K562 (cell line): Measurements from ENCODE around the gene GIPC3. TPM values are rescaled to one million over a fixed set of nuclear protein-coding genes. Genes with fewer than 3 reads are reported as not detected.

Source experiments
- ATAC-seq: fragments of 200-7000 bp; cut with Tn5 transposase; 3 replicates; pipeline ENCODE4 v1.9.1; 2020; ENCODE audit warnings: moderate library complexity
- BruUV-seq: library from RNA; stranded (reverse); fragments of 400-500 nt; replicated peaks from 2 replicates; lab custom pipeline; 2021; lab: Mats Ljungman, UMichigan
- CTCF ChIA-PET: fragments of 300-600 bp; formaldehyde crosslinking; extraction: SDS; loops from one replicate; lab custom pipeline; 2021; ENCODE audit warnings: low intra/inter-chr PET ratio; lab: Yijun Ruan, JAX
- POLR2A ChIA-PET: fragments of 300-600, 350-650 bp; sonication (Branson Sonifier 250); formaldehyde crosslinking; extraction: SDS; loops from one replicate; lab custom pipeline; 2021; ENCODE audit warnings: antibody characterized with exemption, inconsistent platforms; lab: Yijun Ruan, JAX
- DNase-seq, 4 experiments: peaks; one replicate each; pipeline versions ENCODE4 v3.0.0 to v3.0.0-alpha.2; 2011 to 2018; ENCODE audit warnings: low spot score in 3 of 4, mixed read lengths in 3 of 4; ENCODE audit errors: extremely low read depth in 1 of 4
- FAIRE-seq: peaks from 2 replicates; lab custom pipeline; 2011; peaks lifted over from hg19 to GRCh38; lab: Jason Lieb, UNC
- H2AFZ ChIP-seq: 2 replicates; pipeline ENCODE4 v1.6.0; 2011; ENCODE audit warnings: low read depth, low read length, control low read depth, inconsistent platforms
- H3K27ac ChIP-seq: fragments of 200-600 bp; 3 replicates; pipeline ENCODE4 v1.8.0; 2011; ENCODE audit warnings: low read depth, mild to moderate bottlenecking, control low read depth, inconsistent platforms, low read length, moderate library complexity, mixed read lengths; ENCODE audit errors: extremely low read depth
- H3K27me3 ChIP-seq, 2 experiments: fragments of 300-600 bp in 1 of 2; 2 replicates in 1 of 2; 3 replicates in 1 of 2; pipeline versions ENCODE4 v1.6.0 to v1.8.0; 2011; ENCODE audit warnings: inconsistent platforms in 2 of 2, low read length in 2 of 2, mild to moderate bottlenecking in 1 of 2, mixed read lengths in 1 of 2, moderate library complexity in 1 of 2; ENCODE audit not compliant: control insufficient read depth in 2 of 2, insufficient read depth in 2 of 2
- H3K36me3 ChIP-seq: fragments of 300-600 bp; 3 replicates; pipeline ENCODE4 v1.8.0; 2011; ENCODE audit warnings: mild to moderate bottlenecking, low read length, inconsistent platforms; ENCODE audit not compliant: control insufficient read depth, insufficient read depth
- H3K4me1 ChIP-seq, 2 experiments: fragments of 200-600 bp in 1 of 2; replicated peaks in 1 of 2; 2 replicates in 1 of 2; 3 replicates in 1 of 2; pipeline versions ENCODE4 v1.5.1 to v1.8.0; 2011; ENCODE audit warnings: inconsistent platforms in 2 of 2, low read length in 2 of 2, mild to moderate bottlenecking in 1 of 2, mixed read lengths in 1 of 2, moderate library complexity in 1 of 2; ENCODE audit not compliant: control insufficient read depth in 2 of 2, insufficient read depth in 2 of 2
- H3K4me2 ChIP-seq: 2 replicates; pipeline ENCODE4 v1.6.1; 2011; ENCODE audit warnings: low read length, control low read depth, inconsistent platforms, mixed read lengths; ENCODE audit not compliant: insufficient read depth
- H3K4me3 ChIP-seq: fragments of 200-600 bp; sonication (generic), shearing (Covaris generic); 2 replicates; pipeline ENCODE4 v1.5.1; 2016; ENCODE audit warnings: control low read depth, inconsistent platforms
- H3K79me2 ChIP-seq: fragments of 200-600 bp; 3 replicates; pipeline ENCODE4 v1.8.0; 2011; ENCODE audit warnings: low read length, inconsistent platforms; ENCODE audit not compliant: control insufficient read depth, insufficient read depth
- H3K9ac ChIP-seq, 2 experiments: 2 replicates each; pipeline versions ENCODE4 v1.6.0 to v1.6.1; 2011; ENCODE audit warnings: low read depth in 2 of 2, low read length in 2 of 2, control low read depth in 1 of 2, inconsistent platforms in 1 of 2, mild to moderate bottlenecking in 1 of 2, mixed read lengths in 1 of 2; ENCODE audit not compliant: insufficient read depth in 1 of 2
- H3K9me1 ChIP-seq: one replicate; pipeline ENCODE4 v1.6.0; 2011; ENCODE audit warnings: inconsistent platforms, mild to moderate bottlenecking, low read length, moderate library complexity; ENCODE audit not compliant: control insufficient read depth, insufficient read depth
- H3K9me3 ChIP-seq: replicated peaks from 2 replicates; pipeline ENCODE4 v1.5.1; 2011; ENCODE audit warnings: low read depth, low read length, inconsistent platforms; ENCODE audit not compliant: control insufficient read depth, insufficient read depth
- H4K20me1 ChIP-seq: replicated peaks from 2 replicates; pipeline ENCODE4 v1.6.1; 2011; ENCODE audit warnings: low read length, inconsistent platforms, mixed read lengths; ENCODE audit not compliant: control insufficient read depth, insufficient read depth
- NR1H2 ChIP-seq: sonication (generic); formaldehyde crosslinking; IDR thresholded peaks from 2 replicates; pipeline ENCODE4 v1.4.0; 2020; ENCODE audit warnings: mild to moderate bottlenecking, missing genetic modification reagents
- RBFOX2 ChIP-seq: fragments of 200-400 bp; formaldehyde crosslinking; IDR thresholded peaks from 2 replicates; pipeline ENCODE4 v1.6.1; 2017; ENCODE audit warnings: low read depth, mild to moderate bottlenecking, low read length, moderate library complexity
- WGBS: fragments of 100-300 bp; shearing (Covaris generic); methylation state at CpG from one replicate; pipeline ENCODE4 v1.1.6; 2016; ENCODE audit warnings: low coverage, mixed read lengths; ENCODE audit not compliant: insufficient coverage; ENCODE audit errors: missing lambda C conversion rate; 5-methylcytosine and 5-hydroxymethylcytosine counted together
- in situ Hi-C: fragments of 300-500 bp; cut with MboI; formaldehyde crosslinking; loops from 4 replicates; pipeline ENCODE4 v1.15.0; 2018; ENCODE audit warnings: inconsistent platforms, mixed read lengths
- intact Hi-C: fragments of 100-400 bp; cut with micrococcal nuclease; formaldehyde crosslinking; loops from 2 replicates; pipeline ENCODE4 v1.14.2; 2022
- polyA plus RNA-seq, 8 experiments: library from polyadenylated mRNA; depleted of rRNA in 4 of 8; stranded (reverse) in 5 of 8; unstranded in 3 of 8; fragments of >200 nt; fragmentation: Nextera tagmentation in 2 of 8; fragmentation: Illumina TruSeq in 1 of 8; extraction: Ambion mirVana in 2 of 8; extraction: Trizol in 1 of 8; gene quantifications; 2 replicates each; pipeline versions ENCODE4 v1.2.1 to v1.2.3, GENCODE V29; 2011 to 2014; ENCODE audit warnings: inconsistent platforms in 1 of 8, missing spikeins in 1 of 8
- total RNA-seq, 7 experiments: library from RNA; depleted of rRNA in 6 of 7; stranded (reverse); fragments of >200 nt in 6 of 7; fragmentation: Illumina TruSeq in 2 of 7; extraction: Trizol in 2 of 7; gene quantifications; 2 replicates each; pipeline versions ENCODE4 v1.2.1 to v1.2.3, GENCODE V29; 2011 to 2021; ENCODE audit warnings: low replicate concordance in 1 of 7
- TF ChIP-seq, protein P1 (sequence below): sonication (generic); formaldehyde crosslinking; IDR thresholded peaks from 2 replicates; pipeline ENCODE4 v1.8.1; 2023; ENCODE audit warnings: mild to moderate bottlenecking, missing genetic modification reagents
- TF ChIP-seq, protein P2 (sequence below): fragments of 250-450 bp; sonication (Bioruptor Pico); IDR thresholded peaks from 2 replicates; pipeline ENCODE4 v1.8.0; 2021; ENCODE audit warnings: moderate library complexity, mild to moderate bottlenecking, inconsistent platforms

The GIPC3 gene
- total and polyA plus RNA-seq, 9 of the 15 experiments (the other 6 are each of a cell fraction or from before 2014, with no cell fraction given) = 0.03 to 3.6 (median 1.5) TPM; not detected in 1

- in situ Hi-C loops = no loop called here
Measured at GRCh38 chr19:3623716-3624115, 38.4 kb downstream of the GIPC3 start.

More at GRCh38 chr19:3623716-3624115, 38.4 kb downstream of the GIPC3 start:
- Histone ChIP-seq H3K79me2 (peaks cover 28% of the 10 kb centered on the region), H3K4me1 (peaks cover 0 to 61% of the 10 kb centered on the region in 2 experiments; a peak in 3 of 5 replicates), H3K4me2 (no peak overlapping the region), H3K9me3 (no peaks in the 10 kb centered on the region), H3K36me3 (peaks cover 52% of the 10 kb centered on the region; the same call in 1 of the 3 replicates), H3K9me1 (no peaks in the 10 kb centered on the region), H4K20me1 (peaks cover 11% of the 10 kb centered on the region; the same call in 1 of the 2 replicates), H3K9ac (peak overlapping the region in 1 of 2 experiments; percentile 78; a peak in 2 of 4 replicates), H3K27ac (no peak overlapping the region), H3K4me3 (no peak overlapping the region), H3K27me3 (no peaks in the 10 kb centered on the region), H2AFZ (no peak overlapping the region)
- TF ChIP-seq RBFOX2 = peak; percentile 57; the same call in 1 of the 2 replicates
- TF ChIP-seq NR1H2 (CRISPR knock-in tag) = no peak
- TF ChIP-seq, protein P1, sequence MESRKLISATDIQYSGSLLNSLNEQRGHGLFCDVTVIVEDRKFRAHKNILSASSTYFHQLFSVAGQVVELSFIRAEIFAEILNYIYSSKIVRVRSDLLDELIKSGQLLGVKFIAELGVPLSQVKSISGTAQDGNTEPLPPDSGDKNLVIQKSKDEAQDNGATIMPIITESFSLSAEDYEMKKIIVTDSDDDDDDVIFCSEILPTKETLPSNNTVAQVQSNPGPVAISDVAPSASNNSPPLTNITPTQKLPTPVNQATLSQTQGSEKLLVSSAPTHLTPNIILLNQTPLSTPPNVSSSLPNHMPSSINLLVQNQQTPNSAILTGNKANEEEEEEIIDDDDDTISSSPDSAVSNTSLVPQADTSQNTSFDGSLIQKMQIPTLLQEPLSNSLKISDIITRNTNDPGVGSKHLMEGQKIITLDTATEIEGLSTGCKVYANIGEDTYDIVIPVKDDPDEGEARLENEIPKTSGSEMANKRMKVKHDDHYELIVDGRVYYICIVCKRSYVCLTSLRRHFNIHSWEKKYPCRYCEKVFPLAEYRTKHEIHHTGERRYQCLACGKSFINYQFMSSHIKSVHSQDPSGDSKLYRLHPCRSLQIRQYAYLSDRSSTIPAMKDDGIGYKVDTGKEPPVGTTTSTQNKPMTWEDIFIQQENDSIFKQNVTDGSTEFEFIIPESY (CRISPR knock-in tag) = peak; percentile 56; the same call in 1 of the 2 replicates
- TF ChIP-seq, protein P2, sequence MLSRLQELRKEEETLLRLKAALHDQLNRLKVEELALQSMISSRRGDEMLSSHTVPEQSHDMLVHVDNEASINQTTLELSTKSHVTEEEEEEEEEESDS = no peak
- intact Hi-C loops = no loop called here
- CTCF ChIA-PET = no interaction called here
- ATAC-seq (no peak), FAIRE-seq (no peak), DNase-seq (no peak)
- POLR2A ChIA-PET = interaction anchor here (0.5 to 2.2 kb wide), 5 partner anchors 15 to 909 kb away, joined by 3 to 7 read pairs (median 3); partner anchors contain the start of gene MFSD12
- 96% methylated on average over 24 of the region's 34 CpGs for WGBS
- no TSS peak for BruUV-seq
